GM18951 (cell line): ENCODE measurements around the gene IQCC.

Experiments used
- POLR2A ChIP-seq: IDR thresholded peaks from 4 replicates; pipeline ENCODE4 v1.6.1; 2011; ENCODE audit warnings: mild to moderate bottlenecking; ENCODE audit not compliant: insufficient read length, insufficient read depth; ENCODE audit errors: extremely low read depth
- in situ Hi-C: fragments of 300-500 bp; cut with MboI; formaldehyde crosslinking; loops from one replicate; pipeline ENCODE4 v1.12.0; 2022; ENCODE audit warnings: low sequenced_read_pairs, mixed read lengths, inconsistent platforms; ENCODE audit not compliant: unreplicated experiment

The IQCC gene

GRCh38 chr1:32184650-32185049 lies 20.8 kb upstream of the IQCC start:
- in situ Hi-C loops: no loop called here
- no peak for TF ChIP-seq POLR2A

DNA sequence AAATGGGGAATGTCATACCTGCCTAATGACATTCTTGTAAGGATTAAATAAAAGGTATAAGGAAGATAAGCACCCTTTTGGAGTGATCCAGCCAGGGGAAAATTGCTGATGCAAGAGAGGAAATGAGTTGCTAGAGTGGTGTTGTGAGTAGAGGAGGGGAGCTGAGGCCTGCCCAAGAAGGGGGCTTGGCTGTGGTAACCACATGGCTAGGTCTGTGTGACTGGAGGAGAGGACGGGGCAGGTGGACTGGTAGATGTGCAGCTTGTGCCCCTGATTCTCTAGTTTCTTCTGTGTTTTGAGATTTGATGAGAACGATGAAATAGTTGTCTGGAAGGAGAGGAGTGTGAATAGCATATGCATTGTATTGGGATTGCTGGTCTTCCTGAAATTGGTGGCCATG lies 19.4 kb upstream of the IQCC start:
- in situ Hi-C loops: no loop called here
- TF ChIP-seq POLR2A: no peak

DNA sequence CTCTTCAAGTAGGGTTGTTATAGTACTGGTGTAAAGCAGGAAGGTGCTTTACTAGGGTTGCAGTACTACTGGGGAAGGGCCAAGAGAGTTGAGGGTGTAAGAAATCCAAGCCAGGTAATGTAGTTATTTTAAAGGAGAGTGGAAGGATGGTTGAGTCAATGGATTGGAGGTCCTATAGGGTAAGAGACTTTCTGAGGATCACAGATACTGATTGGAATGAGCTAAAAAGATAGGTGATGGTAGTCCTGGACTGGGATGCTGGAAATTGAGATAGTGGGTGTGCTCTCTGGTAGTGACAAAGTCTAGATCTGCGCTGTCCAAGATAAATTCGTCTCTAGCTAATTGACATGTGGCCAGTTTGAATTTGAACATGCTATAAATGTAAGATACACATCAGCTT lies 19.0 kb upstream of the IQCC start:
- TF ChIP-seq POLR2A: no peak
- in situ Hi-C loops: no loop called here

- in situ Hi-C loops: no loop called here
- TF ChIP-seq POLR2A: no peak
Measured at GRCh38 chr1:32187850-32188249, 17.6 kb upstream of the IQCC start.

DNA sequence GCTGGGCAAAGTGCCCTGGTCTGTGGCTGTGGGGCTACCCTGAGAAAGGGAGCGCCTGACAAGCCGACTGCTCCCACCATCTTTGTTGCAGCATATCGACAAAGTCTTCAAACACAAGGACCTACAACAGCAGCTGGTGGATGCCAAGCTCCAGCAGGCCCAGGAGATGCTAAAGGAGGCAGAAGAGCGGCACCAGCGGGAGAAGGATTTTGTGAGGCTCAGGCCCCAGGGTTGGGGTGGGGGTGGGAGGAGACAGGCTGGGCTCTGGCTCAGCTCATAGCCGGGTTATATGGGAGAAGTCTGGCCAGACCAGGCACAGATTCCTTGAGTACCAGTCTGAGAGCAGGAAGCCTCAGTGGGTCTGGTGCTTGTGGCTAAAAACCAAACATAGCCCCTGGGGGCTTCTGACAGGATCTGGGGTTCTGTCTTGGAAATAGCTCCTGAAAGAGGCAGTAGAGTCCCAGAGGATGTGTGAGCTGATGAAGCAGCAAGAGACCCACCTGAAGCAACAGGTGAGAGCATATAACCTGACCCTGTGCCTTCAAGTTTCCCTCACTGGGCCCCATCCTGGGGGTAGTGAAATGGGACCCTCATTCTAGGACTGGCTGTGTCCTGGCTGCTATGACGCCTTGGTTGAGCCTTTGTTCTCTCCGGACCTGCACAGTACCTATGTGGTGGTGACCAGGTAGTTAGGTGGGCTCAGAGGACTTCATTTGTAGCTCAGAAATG lies 13.1 kb upstream of the IQCC start:
- TF ChIP-seq POLR2A: no peak
- in situ Hi-C loops: no loop called here

GRCh38 chr1:32194984-32195383 lies 10.5 kb upstream of the IQCC start:
- in situ Hi-C loops: no loop called here
- TF ChIP-seq POLR2A: no peak

- no peak for TF ChIP-seq POLR2A
- in situ Hi-C loops: no loop called here
Measured at GRCh38 chr1:32195531-32195930, 9.9 kb upstream of the IQCC start.

DNA sequence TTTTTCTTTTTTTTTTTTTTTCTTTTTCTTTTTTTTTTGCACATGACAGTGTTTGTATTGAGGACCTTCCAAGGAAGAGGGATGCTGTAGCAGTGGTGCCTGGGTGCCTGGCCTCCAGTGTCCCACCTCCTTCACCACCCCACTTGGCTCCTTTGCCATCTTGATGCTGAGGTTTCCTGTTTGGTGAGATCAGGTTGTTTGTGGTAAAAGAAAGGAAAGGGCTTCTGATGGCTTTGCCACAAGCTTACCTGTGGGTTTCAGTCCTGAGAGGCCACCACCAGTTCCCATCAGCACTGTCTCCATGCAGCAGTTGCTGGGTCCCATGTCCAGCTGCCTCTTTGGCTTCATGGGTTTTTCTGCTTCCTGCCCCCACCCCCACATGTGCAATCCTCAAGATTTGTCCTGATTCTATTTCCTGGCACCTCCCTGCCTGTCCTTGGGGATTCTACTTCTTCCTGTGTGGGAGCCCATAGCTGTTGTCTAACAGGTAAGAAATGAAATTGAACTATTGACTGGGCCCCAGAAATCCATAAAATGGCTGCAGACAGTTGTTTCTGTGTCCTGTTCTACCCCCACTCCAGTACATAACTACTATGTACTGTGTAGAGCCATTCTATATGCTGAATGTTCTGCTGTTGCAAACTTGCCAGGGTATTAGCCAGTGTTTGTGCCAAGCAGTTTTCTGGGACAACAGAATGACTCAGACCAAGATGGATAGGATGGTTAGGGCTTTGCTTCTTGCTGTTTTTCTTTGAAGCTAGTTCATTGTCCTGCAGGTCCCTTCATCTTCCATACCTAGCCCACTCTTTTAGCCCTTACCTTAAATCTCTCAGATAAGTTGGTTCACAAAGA lies 9.3 kb upstream of the IQCC start:
- in situ Hi-C loops: no loop called here
- TF ChIP-seq POLR2A: no peak

- no peak for TF ChIP-seq POLR2A
- in situ Hi-C loops: no loop called here
Measured at GRCh38 chr1:32197074-32197473, 8.4 kb upstream of the IQCC start.

DNA sequence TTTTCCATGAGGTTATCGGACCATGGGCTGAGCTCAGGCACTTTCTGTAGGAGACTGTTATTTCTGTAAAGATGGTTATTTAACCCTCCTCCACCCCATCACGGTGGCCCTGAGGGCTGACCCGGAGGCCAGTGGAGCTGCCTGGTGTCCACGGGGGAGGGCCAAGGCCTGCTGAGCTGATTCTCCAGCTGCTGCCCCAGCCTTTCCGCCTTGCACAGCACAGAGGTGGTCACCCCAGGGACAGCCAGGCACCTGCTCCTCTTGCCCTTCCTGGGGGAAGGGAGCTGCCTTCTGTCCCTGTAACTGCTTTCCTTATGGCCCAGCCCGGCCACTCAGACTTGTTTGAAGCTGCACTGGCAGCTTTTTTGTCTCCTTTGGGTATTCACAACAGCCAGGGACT lies 7.6 kb upstream of the IQCC start:
- in situ Hi-C loops: no loop called here
- no peak for TF ChIP-seq POLR2A

- in situ Hi-C loops: no loop called here
- TF ChIP-seq POLR2A: no peak
Measured at GRCh38 chr1:32198237-32199042, 7.0 kb upstream of the IQCC start.

DNA sequence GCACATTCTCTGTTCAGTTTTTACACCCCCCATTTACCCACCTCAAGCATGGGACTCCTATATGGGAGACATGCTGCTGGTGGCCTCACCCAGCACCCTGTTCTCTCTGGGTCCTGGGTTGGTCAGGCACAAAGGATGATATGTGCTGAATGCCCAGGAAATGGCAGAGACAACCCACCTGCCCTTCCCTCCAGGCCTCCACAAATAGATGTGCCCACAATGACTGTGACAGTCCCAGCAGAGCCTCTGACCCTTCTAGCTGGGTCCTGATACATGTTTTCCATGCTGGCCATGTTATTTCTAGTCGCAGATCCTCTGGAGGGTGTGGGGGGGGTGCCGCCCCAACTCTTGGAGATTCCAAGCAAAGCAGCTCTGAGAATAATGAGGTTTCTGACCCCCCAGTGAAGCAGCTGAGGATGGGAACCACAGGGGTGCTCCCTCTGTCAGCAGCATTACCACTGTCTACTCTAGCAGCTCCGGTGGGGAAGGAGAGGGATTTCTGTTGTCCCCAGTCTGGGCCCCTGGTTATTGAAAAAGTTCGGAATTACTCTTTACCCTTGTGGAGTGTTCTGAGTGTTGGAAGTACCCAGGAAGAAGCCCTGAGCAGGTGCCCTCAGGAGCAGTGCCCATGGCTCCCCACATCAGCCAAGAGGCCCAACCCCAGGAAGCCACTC lies 6.3 kb upstream of the IQCC start:
- peak; percentile 22 for TF ChIP-seq POLR2A
- in situ Hi-C loops: no loop called here

DNA sequence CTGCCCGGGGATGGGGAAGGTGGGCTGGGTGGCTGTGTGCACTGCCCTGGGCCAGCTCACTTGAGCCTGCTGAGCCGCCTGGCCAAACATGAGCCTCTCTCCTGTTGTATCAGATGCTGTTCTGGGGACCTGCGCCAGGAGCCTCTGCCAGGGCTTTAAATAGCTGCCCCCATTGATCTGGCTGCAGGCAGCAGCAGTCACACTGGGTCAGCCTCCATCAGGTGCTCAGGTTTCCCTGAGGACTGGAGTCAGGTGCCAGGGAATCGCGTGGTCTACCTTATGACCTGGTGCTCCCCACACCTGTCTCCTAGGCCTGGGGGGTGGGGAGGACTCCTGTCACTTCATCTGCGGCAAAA lies 5.8 kb upstream of the IQCC start:
- no peak for TF ChIP-seq POLR2A

More for the DNA sequence above, 5.8 kb upstream of the IQCC start:
- in situ Hi-C loops: no loop called here
